ENCODE results near the gene TMEM239.
"Not testable (repeated sequence)": the region's sequence is repeated elsewhere in the genome, so short reads cannot be mapped to it uniquely, and the experiment has no call there.

The TMEM239 gene

GRCh38 chr20:2799688-2800520 is 16.3 kb upstream of the TMEM239 start:
- no peak for DNase-seq (ENCODE audit: low read depth in 2 of 2)

GRCh38 chr20:2800521-2801285 is 15.5 kb upstream of the TMEM239 start, which contains the start of gene CPXM1:
Gene CPXM1 (minus strand): TSS chr20:2800627. CDS start chr20:2800572, 55 bp downstream.
- DNase-seq (ENCODE audit: low read depth in 2 of 2), result no peak

DNA sequence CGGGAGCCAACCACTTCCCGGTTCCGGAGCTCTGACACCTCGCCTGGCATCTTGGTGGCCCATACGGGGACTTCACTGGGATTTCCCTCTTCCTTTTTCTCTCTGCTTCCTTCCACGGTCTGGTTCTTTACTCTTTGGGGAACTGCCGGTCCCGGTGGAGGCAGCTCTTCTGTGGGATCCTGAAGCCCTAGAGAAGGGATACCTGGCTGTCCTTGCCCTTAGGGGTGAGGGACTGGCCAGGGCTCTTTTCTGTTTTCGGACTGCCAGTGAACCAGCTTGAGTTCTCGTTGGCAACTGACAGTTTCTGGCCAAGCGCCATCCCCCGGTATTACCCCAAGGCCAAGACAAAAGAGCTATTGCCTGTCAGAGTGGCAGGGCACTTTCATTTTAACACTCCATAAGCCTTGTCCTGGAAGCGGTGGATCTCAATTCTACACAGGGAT is 14.9 kb upstream of the TMEM239 start:
- DNase-seq (ENCODE audit: low read depth in 2 of 2), result no peak

DNA sequence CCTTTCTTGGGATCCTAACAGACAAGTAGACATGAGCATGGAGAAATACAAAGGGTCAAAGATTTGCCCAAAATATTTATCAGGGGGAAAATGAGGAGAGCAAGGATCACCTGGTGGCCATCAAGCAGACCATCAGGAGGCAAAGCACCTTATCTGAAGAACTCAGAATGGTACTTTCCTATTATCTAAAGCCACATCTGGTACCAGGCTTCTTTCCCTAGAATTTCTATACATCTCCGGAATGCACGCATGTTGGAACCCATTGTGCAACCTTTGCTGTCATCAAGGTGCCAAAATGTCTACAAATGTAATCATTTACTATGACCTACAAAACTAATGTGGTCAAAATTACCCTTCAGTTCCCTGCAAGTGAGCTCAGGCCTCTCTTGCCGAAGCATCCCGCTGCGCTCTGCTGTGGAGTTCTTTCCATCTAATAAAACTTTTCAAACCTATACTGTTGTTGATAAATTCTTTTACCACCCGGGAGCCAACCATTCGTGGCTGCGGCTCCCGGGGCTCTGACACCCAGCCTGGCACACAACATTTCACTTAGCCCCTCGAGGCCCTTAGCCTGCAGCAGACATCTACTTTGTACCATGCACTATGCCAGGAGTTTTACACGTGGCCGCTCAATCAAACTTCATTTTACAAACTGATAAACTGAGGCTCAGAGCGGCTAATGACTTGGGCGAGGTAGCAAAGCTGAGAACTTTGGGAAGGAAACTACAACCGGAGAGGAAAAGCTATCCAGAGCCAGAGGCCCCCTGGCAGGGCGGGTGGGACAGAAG is 11.9 kb upstream of the TMEM239 start:
- DNase-seq (ENCODE audit: low read depth in 2 of 2), result no peak

DNA sequence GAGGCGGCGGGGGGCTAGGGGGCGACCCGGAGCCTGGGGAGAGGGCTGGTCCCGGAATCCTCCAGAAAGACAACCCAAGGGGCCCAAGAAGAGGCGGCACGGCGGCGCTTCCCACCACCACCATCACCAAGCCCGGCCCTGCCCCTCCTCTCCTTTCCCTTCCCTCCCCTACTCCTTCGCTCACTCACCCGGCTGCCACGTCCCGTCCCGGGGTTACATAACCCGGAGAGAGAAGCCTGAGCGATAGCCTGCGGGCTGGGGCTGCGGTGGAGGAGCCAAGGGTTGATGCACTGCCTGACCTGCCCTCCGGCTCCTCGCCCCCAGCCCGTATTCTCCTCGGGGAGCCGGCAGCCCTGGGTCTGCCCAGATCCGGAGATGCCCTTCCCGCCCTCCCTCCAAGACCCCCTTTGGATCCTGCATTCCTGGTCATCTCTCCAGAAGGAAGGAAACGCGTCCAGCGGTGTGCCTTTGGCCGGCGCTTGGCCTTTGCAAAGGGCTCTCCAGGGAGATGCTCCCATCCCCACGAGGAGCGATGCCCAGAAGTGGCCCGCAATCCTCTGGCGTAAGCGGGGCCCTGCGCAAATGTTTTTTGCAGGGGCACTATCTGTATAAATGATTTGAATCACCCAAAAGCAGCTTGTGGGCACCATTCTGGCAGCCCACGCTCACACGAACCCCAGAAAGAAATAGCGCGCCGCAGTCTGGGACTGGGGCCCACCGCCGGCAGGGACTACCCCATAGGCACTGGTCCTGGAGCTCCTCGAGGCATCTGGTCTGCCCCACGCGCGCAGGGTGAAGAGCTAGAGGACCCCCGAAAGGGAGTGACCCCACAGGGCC is 11.1 kb upstream of the TMEM239 start:
- no peak for DNase-seq (ENCODE audit: low read depth in 2 of 2)

DNA sequence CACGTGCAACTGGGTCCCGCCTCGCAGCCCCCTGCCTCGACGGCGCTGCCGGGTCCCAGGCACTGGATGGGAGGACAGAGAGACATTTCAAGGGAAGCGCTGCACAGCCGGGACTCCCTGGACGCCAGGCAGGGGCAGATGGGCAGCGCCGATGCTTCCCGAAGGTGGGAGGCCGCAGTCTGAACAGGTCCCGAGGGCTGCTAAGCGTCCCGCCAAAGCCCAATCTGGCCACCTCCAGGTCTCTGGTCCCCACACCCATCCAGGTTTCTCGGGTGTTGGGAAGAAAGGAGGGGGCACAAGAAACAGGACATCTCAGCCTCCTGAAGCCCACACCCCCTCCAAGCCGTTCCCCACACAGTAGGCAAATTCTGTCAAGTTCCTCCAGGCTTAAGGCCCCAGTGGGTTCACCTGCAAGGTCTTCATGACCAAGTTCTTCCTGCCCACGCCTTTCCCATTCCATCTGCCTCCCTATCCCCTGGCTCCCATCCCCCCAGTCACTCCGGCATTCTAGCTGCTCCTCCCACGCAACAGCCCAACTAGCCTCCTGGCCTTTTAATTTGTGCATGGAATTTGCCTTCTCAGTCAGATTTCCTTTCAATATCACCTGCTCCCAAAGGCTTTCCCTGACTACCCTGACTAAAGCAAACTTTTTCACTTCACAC is 10.3 kb upstream of the TMEM239 start:
- no peak for DNase-seq (ENCODE audit: low read depth in 2 of 2)

- DNase-seq (ENCODE audit: low read depth in 2 of 2), result no peak
Measured at GRCh38 chr20:2806351-2806701, 9.8 kb upstream of the TMEM239 start.

DNA sequence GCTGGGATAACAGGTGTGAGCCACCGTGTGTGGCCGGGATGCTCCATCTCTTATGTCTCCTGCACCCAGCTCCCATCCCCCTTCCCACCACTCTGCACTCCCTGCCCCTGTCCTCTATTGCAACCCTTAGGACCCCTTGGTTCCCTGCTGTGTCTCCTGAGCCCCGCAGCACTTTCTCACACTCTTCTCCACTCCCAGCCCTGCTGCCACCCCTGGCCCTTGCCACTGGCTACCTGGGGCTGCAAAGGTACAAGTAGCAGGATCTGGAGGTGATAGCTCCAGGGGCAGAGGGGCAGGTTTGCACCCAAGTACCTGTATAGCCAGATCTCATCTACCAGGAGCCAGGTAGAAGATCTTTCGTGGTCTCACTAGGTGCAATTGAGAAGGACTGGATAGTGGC is 9.1 kb upstream of the TMEM239 start:
- no peak for DNase-seq (ENCODE audit: low read depth in 2 of 2)

- not testable (repeated sequence) for DNase-seq (ENCODE audit: low read depth in 2 of 2)
Measured at GRCh38 chr20:2807929-2808328, 8.2 kb upstream of the TMEM239 start.

DNA sequence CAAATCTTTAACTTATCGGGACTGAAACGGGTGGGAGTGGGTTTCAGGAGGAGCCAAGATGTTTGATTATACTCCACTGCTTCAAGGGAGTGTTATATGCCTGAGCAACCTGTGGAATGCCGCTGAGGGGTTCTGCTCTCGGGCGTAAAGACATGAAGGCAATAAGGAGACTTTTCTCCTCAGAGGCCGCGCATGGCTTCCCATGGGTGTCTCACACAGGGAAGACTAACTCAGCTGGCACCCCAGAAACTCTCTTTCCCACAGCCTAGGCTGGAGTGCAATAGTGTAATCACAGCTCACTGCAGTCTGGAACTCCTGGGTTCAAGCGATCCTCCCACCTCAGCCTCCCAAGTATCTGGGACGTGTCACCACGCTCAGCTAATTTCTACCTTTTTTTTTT is 6.5 kb upstream of the TMEM239 start:
- DNase-seq (ENCODE audit: low read depth in 2 of 2), result no peak

DNA sequence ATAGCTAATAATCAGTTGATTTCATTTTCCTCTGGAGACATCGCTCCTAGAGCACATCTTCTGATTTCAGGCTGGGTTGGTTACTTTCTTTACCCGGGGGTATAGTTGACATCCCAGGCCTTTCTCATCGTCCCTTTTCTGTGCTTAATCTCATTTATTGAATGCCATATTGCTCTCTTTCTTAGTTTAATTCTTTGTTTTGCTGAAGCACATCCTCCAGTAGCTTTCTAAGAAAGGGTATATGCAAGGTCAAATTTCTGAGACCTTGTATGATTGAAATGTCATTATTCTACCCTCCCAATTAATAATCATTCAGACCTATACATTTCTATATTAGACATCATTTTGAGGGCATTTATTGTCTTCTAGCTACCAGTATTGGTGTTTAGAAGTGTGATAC is 4.0 kb upstream of the TMEM239 start:
- no peak for DNase-seq (ENCODE audit: low read depth in 2 of 2)

DNA sequence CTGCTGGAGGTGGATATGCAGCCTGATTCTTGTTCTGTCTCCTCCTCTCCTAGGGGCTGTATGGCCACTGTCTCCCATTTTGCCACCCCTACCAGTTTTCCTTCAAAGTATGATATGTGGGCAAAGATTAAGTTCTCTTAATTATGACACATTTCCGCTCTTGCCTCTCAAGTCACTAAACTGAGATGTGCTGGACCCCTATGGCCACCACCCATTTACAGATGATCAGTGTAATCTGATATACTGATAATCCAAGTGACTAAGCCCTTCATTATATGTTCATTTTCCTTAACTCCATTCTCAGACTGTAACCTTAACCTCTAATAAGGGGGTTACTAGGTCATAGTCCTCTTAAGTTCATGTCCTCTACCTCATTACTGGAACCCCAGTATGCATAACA is 2.1 kb upstream of the TMEM239 start:
- DNase-seq (ENCODE audit: low read depth in 2 of 2), result no peak

DNA sequence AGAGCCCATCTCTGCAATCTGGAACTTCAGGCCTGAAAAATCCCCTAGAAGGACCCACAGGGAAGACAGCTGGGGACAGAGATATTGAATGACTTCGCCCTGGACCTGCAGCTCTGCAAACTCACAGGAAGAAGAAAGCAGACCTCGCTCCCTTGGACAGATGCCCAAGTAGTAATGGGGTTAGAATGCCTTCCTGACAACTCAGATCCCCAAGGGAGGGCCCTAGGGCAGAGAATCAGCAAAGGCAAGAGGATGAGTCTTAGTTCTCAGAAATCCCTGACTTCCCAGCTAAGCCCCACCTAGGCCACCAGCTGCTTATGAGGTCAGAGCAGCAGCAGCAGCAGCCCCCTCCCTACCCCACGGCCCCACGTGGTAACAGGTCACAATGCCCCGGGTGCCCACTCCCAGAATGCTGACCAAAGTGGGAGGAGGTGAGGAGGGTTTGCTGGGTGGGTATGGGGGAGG is 1.5 kb upstream of the TMEM239 start, which contains the start of gene C20orf141:
C20orf141 (plus strand) TSS at position 401 of the 465 bp plus-strand sequence. CDS start 198 bp downstream, outside the sequence.
- peak; percentile 99 for DNase-seq (ENCODE audit: low read depth in 2 of 2)

DNA sequence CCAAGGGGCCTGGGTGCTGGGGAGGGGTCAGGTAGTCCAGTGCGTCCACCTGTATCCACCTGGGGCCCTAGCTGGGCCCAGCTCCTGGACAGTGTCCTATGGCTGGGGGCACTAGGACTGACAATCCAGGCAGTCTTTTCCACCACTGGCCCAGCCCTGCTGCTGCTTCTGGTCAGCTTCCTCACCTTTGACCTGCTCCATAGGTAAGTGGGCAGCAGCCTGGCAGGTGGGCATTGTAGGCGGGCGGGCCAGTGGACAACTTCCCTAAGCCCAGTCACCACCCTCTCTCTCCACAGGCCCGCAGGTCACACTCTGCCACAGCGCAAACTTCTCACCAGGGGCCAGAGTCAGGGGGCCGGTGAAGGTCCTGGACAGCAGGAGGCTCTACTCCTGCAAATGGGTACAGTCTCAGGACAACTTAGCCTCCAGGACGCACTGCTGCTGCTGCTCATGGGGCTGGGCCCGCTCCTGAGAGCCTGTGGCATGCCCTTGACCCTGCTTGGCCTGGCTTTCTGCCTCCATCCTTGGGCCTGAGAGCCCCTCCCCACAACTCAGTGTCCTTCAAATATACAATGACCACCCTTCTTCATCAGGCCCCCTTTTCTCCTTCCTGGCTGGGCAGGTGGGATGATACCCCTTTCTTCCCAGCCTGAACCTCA is 793 bp upstream of the TMEM239 start:
- no peak for DNase-seq (ENCODE audit: low read depth in 2 of 2)

- no peak for DNase-seq (ENCODE audit: low read depth in 2 of 2)
Measured at GRCh38 chr20:2816583-2817340, 598 bp downstream of the TMEM239 start.

- no peak for DNase-seq (ENCODE audit: low read depth in 2 of 2)
Measured at GRCh38 chr20:2817341-2817726, 1.2 kb downstream of the TMEM239 start.

GRCh38 chr20:2817891-2818595 is 1.9 kb downstream of the TMEM239 start:
- no peak for DNase-seq (ENCODE audit: low read depth in 2 of 2)

DNA sequence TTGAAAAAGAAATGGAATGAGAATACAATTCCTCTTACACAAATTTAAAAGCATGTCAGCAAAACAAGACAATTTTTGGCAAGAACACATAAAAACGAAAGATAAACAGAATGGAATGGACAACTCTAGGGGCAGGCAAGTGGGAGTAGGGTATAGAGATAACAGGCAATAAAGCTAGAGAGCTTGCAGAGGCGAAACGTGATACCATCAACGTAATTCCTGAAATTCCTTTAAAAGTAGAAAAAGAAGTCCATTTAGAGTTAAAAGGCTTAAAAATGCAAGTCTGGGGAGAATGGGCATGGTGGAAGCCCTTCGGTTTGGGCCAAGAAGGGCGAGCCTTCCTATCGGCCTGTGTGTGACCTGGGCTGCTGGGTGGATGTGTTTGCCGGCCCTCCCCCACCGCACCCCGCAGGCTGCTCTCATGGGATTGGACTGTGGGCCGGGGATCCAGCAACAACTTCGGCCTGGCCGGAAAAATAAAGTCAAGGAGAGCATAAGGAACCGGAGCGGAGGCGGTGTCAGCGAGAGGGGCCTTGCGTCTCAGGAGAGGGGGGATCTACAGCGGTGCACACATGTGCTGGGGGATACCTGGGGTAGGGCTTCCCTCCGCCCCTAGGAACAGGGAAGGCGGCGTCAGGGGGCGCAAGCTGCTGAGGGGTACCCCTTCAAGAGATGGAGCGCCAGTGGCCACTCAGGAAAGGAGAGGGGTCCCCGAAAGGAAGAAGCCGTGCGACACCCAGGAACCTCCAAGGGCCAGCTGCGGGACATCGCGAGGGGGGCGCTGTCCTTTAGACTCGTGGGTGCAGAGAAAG is 4.1 kb downstream of the TMEM239 start:
- peak in 1 of 2 experiments; percentile 44 for DNase-seq (ENCODE audit: low read depth in 2 of 2)
